Non-pigmented ciliary epithelial cell (primary cell): ENCODE results near the gene ANKRD10.

Source experiments
- DNase-seq: peaks from one replicate; pipeline ENCODE4 v3.0.0-alpha.2; 2010; ENCODE audit warnings: low read depth

Gene ANKRD10

GRCh38 chr13:110830800-110831371 is 84.0 kb downstream of the ANKRD10 start:
- no peak for DNase-seq

GRCh38 chr13:110830331-110830730 is 84.5 kb downstream of the ANKRD10 start:
- no peak for DNase-seq

GRCh38 chr13:110829486-110829885 is 85.4 kb downstream of the ANKRD10 start:
- DNase-seq: no peak

GRCh38 chr13:110828705-110829104 is 86.2 kb downstream of the ANKRD10 start:
- no peak for DNase-seq
